ENCODE results near the gene N4BP2L1.
A peak's percentile ranks its signal among the peaks of the same experiment; 100 is the strongest.

N4BP2L1 gene

GRCh38 chr13:32431361-32431760 lies 3.4 kb upstream of the N4BP2L1 start:
- no peak for DNase-seq (ENCODE audit: low read depth)

DNA sequence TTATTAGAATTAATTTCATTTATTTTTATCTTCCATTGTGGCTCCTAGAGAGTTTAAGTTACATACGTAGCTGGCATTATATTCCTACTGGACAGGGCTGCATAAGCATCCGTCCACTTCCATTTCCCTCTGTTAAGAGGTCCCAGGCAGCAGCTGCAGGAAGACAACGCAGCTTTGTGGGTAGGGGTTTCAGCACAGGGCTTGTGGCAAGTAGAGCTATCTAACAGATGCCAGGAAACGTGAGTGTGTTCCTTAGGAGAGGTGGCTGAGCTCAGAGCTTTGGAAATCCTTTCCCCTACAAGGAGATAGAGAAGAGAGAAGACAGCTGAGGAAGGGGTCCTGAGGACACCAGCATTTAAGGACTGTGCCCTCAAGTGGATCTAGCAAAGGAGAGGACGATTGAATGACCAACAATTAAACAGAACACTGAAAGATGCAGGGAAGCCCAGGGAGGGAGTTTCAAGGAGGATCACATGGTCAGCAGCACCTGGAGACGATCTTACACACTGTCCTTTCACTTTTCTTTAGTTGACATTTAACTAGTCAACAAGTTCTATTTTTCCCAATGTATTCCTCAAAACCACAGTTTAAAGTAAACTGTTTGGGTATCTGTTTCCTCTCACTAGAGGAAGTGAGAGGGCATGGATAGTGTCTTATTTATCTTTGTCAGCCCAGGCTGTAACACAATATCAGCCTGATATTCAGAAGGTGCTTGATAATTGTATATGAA lies 2.3 kb upstream of the N4BP2L1 start:
- no peak for DNase-seq (ENCODE audit: low read depth)

- no peak for DNase-seq (ENCODE audit: low read depth)
Measured at GRCh38 chr13:32429433-32429909, 1.5 kb upstream of the N4BP2L1 start.

DNA sequence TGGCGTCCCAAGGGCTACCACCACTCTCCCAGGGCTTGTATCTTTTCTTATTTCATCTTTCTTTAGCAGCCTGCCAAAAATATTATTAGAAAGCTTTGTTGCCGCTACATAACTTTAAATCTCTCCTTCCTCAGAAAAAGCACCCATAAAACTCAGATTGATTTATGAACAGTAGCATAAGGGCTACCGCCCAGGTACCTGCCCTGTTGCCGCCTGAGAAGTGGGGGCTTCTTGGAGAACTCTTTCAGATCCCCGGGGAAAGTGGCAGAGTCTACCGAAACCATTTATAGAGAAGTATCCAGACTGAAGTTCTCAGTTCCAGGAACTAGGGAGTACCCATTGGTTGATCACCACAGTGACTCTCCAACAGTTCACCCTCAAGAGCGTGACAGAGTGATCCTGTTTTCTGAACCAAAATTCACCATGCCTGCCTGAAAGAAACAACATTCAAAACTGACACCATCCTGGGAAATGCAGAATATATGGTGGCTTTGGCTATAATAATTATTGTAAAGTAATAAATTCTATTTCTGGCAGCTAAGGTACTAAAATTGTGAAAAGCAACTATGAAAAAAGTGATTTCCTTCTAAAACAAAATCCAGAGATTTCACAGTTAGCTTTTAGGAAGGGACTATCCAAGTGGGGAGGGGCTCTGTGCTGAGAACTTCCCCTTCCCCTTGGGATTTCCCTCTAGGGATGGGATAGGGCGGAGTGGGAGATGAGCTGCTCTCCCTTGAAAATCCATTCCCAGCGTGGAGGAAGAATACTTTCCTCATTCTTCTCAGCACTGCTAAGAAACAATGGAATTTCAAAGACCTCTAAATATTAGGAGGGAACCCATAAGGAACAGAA lies 877 bp upstream of the N4BP2L1 start:
- DNase-seq (ENCODE audit: low read depth) = no peak

DNA sequence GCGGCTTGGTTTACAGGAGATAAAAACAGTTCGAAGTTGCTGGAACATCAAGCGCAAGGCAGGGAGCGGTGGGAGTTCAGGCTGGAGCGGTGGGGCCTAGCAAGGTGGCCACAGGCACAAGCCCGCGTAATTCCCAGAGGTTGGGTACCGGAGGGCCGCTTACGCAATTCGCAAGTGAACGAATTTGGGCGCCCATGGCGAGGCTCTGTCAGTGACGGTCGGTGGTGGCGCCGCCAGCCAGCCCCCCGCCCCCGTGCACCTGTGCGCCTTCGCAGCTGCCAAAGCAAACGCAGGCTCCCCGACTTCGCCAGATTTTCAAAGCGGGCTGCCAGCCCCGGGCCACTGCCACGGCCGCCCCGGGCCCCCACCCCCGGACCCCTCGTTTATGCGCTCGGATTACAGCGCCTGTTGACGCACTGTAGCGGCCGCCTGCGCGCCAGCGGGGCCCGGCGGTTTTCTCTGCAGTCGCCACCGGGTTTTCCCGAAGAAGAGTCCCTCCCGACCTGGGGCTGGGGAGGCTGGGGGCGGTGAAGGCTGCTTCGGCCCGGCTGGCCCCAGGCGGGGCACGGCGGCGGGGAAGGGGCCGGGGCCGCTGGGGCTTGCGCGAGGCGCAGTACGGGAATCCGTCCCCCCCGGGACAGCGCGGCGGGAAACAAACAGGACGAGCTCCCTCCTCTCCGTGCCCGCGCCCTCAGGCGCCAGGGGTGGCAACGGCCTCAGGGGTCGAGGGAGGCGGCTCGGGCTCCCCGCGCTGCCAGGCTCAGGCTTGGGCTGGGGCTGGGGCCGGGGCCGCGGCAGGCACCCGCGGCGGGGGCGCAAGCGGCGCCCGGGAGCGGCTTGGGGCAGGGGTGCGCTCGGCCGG lies 709 bp downstream of the N4BP2L1 start:
- DNase-seq (ENCODE audit: low read depth) = no peak

DNA sequence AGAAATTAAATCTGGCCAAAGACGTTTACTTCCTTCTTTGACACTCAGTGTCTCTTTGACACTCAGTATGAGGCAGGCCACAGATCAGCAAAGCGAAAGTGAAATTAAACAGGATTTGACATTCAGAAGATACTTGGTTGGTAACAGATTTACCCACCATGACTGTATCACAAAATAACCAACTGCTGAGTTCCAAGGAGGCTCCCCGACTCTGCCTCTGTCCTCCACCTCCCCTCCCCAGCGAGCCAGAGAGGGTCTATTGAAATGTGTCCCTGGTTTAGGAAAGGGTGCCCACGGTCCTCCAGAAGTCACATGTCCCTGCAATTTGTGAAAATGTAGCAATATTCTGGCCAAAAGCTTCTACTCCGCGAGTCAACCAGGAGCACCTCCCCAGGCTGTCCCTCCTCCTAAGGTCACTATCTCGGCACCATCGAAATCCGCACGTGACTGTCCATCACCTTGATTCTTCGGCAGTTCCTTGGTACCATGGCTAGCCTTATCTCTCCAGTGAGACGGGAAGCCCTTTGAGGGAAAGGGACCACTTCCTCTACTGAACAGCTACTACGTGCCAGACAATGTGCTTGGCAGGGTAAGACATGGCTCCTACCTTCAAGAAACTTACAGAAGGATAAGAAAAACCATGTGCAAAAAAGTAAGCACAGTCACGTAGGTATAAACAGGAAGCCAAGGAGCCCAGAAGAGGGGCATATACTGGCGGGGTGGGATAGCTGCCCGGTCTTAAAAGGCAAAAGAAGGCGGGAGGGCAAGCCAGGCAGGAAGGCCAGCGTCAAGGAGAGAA lies 1.5 kb downstream of the N4BP2L1 start:
- DNase-seq (ENCODE audit: low read depth) = no peak

GRCh38 chr13:32425158-32425557 lies 2.8 kb downstream of the N4BP2L1 start:
- DNase-seq (ENCODE audit: low read depth) = no peak

- DNase-seq (ENCODE audit: low read depth) = no peak
Measured at GRCh38 chr13:32423592-32423991, 4.3 kb downstream of the N4BP2L1 start.

DNA sequence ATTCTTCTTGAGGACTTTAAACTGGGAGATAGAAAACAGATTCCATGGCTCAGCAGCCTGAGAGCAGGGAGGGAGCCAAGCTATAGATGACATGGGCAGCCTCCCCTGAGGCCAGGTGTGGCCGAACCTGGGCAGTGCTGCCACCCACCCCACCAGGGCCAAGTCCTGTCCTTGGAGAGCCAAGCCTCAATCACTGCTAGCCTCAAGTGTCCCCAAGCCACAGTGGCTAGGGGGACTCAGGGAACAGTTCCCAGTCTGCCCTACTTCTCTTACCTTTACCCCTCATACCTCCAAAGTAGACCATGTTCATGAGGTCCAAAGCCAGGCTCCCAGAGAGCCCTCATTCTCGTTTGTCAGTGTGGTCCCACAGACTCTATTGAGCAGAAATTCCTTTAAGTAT lies 8.1 kb downstream of the N4BP2L1 start:
- no peak for DNase-seq (ENCODE audit: low read depth)

DNA sequence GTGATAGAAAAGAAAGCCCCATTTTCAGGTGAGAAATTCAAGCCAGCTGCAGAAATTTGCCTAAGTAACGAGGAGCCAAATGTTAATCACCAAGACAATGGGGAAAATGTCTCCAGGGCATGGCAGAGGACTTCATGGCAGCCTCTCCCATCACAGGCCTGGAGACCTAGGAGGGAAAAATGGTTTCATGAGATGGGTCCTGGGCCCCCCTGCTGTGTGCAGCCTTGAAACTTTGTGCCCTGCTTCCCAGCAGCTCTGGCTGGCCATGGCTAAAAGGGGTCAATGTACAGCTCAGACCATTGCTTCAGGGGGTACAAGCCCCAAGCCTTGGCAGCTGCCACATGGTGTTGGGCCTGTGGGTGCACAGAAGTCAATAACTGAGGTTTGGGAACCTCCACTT lies 9.9 kb downstream of the N4BP2L1 start:
- no peak for DNase-seq (ENCODE audit: low read depth)

GRCh38 chr13:32415019-32415418 lies 12.9 kb downstream of the N4BP2L1 start:
- DNase-seq (ENCODE audit: low read depth) = no peak

GRCh38 chr13:32414580-32414979 lies 13.3 kb downstream of the N4BP2L1 start:
- DNase-seq (ENCODE audit: low read depth) = no peak

- DNase-seq (ENCODE audit: low read depth) = no peak
Measured at GRCh38 chr13:32413284-32413683, 14.6 kb downstream of the N4BP2L1 start.

- peak; percentile 74 for DNase-seq (ENCODE audit: low read depth)
Measured at GRCh38 chr13:32409561-32410421, 18.1 kb downstream of the N4BP2L1 start.

- no peak for DNase-seq (ENCODE audit: low read depth)
Measured at GRCh38 chr13:32409001-32409313, 19.0 kb downstream of the N4BP2L1 start.

DNA sequence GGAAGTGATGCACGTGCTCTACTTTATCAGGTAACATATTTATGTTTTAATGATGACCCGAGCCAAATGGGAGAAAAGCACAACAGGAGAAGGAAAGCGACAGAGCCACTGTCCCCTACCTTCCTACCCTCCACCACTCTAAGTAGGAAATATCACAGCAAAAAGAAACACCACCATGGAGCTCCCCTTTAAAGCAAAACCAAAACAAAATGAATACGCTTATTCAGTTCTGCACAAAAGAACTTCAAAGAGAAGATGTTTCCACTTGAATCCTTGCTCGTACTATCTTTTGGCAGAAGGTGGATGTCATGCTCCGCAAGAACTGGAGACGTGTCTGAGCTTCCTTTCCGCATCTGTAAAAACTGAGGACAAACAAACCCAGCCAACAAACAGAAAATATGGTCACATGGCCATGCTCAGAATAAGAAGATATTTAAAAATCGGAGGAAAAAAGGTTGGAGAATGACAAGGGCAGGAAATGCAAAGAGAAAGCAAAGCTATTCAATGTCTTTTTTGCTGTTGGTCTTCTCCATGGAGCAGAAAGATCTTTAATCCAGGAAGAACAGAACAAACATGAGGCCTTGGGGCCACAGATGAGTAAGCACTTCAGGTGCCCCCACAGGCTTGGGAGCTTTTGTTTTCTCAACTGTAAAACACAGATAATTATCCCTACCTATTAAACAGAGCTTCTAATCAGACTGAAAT lies 19.5 kb downstream of the N4BP2L1 start:
- no peak for DNase-seq (ENCODE audit: low read depth)

GRCh38 chr13:32407854-32408253 lies 20.1 kb downstream of the N4BP2L1 start:
- no peak for DNase-seq (ENCODE audit: low read depth)

DNA sequence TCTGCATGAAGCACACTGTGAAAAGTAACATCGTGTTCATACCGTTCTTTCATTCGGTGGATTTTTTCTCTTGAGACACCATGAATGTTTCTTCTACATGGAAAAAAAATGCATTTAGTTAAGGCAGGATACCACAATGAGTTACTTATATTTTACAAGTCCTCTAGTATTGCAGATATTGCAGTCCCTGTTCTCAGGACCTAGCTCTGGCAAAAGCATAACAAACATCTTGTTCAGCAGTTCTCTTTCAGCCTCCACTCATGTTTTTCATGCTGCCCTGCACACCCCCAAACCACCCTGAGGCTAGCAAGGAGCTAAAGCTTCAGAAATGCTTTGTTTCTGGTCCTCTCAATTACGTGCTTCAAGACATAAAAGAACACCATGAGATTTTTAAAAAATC lies 24.8 kb downstream of the N4BP2L1 start:
- DNase-seq (ENCODE audit: low read depth) = no peak

GRCh38 chr13:32391101-32391619 lies 36.8 kb downstream of the N4BP2L1 start:
- no peak for DNase-seq (ENCODE audit: low read depth)

DNA sequence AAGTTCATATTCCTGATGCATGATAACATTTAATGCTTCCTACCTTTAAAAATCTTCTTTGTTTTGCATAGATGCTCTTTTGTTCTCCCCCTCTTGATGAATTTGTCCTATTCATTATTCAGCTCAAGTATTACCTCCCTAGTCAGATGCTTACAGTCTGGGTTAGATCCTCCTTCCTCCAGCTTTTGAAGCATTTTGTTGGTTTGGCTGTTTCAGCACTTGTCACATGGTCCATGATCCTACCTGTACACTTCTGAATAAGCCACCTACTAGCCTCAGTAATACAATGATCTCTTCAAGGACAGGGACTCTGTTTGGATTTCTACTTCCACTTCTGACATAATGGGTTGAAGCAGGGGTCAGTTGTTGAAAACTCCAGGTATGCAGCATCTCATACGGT lies 37.4 kb downstream of the N4BP2L1 start:
- DNase-seq (ENCODE audit: low read depth) = no peak

Data from fibroblast of the conjunctiva (primary cell).